AG09309 (cell line): ENCODE results near the gene HMCN1.

Experiments used
- DNase-seq: peaks from one replicate; pipeline ENCODE4 v3.0.0-alpha.2; 2010; ENCODE audit warnings: low read depth
- H3K4me3 ChIP-seq: 2 replicates; pipeline ENCODE4 v1.5.1; 2011; ENCODE audit warnings: mild to moderate bottlenecking, low read depth, low read length, moderate library complexity; ENCODE audit not compliant: control insufficient read depth
- TF ChIP-seq, protein P1 (sequence below): IDR thresholded peaks from 2 replicates; pipeline ENCODE4 v1.5.1; 2011; ENCODE audit warnings: mild to moderate bottlenecking, low read depth, low read length, inconsistent platforms; ENCODE audit not compliant: insufficient read depth, control insufficient read depth; ENCODE audit errors: missing control alignments

The HMCN1 gene

DNA sequence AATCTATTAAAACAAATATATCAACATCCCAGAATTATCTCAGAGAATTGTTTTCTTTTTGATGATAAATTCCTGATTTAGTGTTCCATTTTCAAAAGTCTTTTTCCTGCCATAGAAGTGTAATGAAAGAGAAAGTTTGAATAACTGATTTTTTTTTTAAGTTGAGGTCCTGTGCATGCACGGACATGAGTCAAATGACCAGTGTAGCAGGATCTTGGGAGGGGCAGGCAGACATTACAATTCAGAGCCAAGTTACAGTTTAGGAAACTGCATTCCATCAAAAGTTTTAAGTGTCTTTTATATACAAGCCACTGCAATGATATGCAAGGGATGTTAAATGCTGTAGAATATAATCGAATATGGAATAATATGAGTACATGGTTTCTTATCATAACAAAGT, 227.5 kb downstream of the HMCN1 start:
- no peak for DNase-seq
- H3K4me3 ChIP-seq, result no peak overlapping the region
- TF ChIP-seq, protein P1, sequence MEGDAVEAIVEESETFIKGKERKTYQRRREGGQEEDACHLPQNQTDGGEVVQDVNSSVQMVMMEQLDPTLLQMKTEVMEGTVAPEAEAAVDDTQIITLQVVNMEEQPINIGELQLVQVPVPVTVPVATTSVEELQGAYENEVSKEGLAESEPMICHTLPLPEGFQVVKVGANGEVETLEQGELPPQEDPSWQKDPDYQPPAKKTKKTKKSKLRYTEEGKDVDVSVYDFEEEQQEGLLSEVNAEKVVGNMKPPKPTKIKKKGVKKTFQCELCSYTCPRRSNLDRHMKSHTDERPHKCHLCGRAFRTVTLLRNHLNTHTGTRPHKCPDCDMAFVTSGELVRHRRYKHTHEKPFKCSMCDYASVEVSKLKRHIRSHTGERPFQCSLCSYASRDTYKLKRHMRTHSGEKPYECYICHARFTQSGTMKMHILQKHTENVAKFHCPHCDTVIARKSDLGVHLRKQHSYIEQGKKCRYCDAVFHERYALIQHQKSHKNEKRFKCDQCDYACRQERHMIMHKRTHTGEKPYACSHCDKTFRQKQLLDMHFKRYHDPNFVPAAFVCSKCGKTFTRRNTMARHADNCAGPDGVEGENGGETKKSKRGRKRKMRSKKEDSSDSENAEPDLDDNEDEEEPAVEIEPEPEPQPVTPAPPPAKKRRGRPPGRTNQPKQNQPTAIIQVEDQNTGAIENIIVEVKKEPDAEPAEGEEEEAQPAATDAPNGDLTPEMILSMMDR, result no peak

DNA sequence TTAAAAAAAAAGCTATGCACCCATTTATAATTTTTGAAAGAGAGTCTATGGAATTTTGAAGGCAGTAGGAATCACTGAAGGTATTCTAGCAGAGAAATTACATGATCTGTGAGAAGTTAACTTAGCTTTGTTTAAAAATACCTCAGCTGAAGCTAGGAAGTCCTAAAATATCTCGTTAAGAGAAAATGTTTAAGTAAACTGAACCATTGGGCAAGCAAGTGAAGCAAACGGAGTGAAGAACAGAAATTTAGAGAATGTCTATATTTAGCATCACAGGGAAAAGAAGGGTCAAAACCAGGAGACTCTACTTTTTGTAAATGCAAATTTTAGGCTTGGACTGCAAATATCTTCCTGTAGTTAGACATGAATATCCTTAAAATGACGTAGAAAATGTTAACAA, 230.8 kb downstream of the HMCN1 start:
- no peak for DNase-seq
- H3K4me3 ChIP-seq, result no peak overlapping the region
- TF ChIP-seq, protein P1, result no peak

DNA sequence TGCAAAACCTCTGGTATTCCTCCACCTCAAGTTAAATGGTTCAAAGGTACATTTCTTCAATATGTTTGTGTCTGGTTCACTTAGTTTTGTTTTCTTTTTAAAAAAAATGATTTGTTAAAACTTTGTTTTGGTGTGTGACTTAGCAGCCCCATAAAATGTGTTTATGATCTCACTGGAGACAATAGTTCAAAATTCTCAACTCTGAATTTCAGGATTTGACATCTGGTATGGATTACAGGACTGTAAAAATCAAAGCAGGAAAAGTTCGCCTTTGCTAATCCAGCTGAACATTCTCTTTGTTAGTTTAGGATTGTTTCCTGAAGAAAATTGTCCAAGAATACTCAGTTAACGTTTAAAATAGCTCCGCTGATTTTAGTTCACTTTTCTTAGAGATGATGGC, 231.7 kb downstream of the HMCN1 start:
- peak; percentile 53 for DNase-seq
- TF ChIP-seq, protein P1, result no peak

DNA sequence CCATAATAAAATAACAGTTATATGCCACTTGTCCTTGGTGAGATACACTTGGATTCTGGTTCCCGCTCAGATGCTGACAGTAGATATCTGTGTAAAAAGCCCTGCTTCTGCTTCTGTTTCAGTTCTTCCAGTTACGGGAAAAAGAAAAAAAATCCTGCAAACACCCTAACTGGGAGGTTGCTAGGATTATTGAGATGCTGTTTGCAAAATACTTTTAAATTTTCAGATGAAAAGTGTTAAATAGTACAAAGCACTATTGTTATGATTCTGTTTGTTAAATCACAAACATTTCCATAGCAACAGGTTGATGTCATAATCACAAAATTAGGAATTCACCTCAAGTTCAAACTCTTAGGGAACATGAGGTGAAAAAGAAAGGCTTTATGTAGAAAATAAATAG, 232.3 kb downstream of the HMCN1 start:
- TF ChIP-seq, protein P1, result no peak
- DNase-seq, result no peak
- H3K4me3 ChIP-seq, result no peak overlapping the region

More for the DNA sequence above, 231.7 kb downstream of the HMCN1 start:
- H3K4me3 ChIP-seq, result no peak overlapping the region

DNA sequence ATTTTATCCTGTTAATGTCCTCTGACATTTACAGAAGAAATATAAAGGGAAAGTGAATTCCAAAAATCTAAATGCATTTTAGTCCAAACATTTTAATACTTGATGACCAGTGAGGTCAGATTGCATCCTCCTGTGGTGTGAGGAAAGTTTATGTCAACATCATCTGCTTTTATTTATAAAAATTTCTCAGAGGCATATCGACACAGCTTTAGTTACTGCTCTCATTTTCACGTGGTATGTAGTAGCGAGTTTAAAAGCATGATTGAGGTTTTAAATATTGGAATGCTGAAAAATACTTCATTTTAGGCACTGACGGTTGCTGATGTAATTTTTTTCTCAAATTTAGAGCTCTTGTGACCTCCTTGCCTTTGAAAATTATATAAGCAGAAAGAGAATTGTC, 234.8 kb downstream of the HMCN1 start:
- DNase-seq, result no peak
- TF ChIP-seq, protein P1, result no peak
- H3K4me3 ChIP-seq, result no peak overlapping the region

DNA sequence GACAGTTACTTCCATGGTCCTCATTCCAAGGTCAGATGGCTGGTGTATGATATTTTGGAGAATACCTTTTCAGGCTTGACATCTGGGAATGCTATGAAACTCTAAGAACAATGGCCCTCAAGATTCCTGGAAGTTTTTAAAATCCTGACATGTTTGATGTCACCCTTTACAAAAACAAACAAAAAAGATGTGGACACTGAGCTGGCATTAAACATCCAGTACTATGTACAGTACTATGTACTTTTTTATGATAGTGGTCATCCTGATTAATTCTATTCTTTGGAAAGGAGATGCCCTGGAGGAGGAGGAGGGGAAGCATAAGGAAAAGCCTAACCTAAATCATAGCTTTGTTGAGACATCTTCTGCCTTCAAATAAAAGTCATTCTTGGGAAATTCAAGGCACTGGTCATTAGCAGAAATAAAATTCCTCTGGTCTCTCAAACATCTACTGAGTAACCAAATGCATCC, 235.4 kb downstream of the HMCN1 start:
- H3K4me3 ChIP-seq, result no peak overlapping the region
- no peak for DNase-seq
- TF ChIP-seq, protein P1, result no peak

DNA sequence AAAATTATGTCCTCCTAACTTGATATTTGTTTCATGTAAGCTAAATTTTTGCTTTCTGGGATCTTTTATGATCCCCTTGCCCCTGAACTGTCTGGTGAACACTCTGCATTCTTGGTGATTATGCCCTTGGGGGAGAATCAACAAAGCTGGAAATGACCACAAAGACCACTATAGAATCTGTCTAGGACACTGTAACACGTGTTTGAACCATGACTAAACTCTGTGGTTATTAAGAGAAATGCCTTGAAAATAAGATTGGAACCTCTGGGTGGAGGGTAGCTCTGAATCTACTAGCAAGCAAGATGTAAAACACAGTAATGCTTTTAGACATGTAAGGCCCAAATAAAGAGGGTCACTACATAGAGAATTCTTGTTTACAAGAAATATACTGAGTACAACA, 237.5 kb downstream of the HMCN1 start:
- TF ChIP-seq, protein P1, result no peak
- H3K4me3 ChIP-seq, result no peak overlapping the region
- DNase-seq, result no peak
